OCI-LY3 (cell line): ENCODE data around the gene EHD1.

Experiments used
- H2AFZ ChIP-seq: fragments of 200-600, 300-600 bp; shearing (Covaris generic); 2 replicates; pipeline ENCODE4 v1.6.0; 2014; ENCODE audit warnings: antibody characterized with exemption, low read depth, low read length
- H3K27ac ChIP-seq: fragments of 200-600, 300-600 bp; sonication (generic); 2 replicates; pipeline ENCODE4 v1.5.1; 2014; ENCODE audit warnings: mild to moderate bottlenecking, low read length, moderate library complexity, mixed read lengths
- H3K27me3 ChIP-seq: fragments of 200-600, 300-600 bp; sonication (generic); 2 replicates; pipeline ENCODE4 v1.6.1; 2014; ENCODE audit warnings: low read depth, low read length, mixed read lengths
- H3K36me3 ChIP-seq: fragments of 200-600, 300-600 bp; sonication (generic); replicated peaks from 2 replicates; pipeline ENCODE3; 2014; ENCODE audit warnings: low read depth, low read length, mixed read lengths
- H3K4me1 ChIP-seq: fragments of 300-600, 200-600 bp; sonication (generic); 2 replicates; pipeline ENCODE4 v1.6.1; 2014; ENCODE audit warnings: low read length, mixed read lengths
- H3K4me2 ChIP-seq: fragments of 200-600, 300-600 bp; sonication (generic); 2 replicates; pipeline ENCODE4 v1.6.1; 2014; ENCODE audit warnings: low read length, mixed read lengths
- H3K4me3 ChIP-seq: fragments of 300-600, 200-600 bp; sonication (generic); 2 replicates; pipeline ENCODE4 v1.5.1; 2014; ENCODE audit warnings: antibody characterized with exemption, mild to moderate bottlenecking, low read length, moderate library complexity
- H3K79me2 ChIP-seq: fragments of 300-600, 200-600 bp; shearing (Covaris generic); 2 replicates; pipeline ENCODE4 v1.6.1; 2014; ENCODE audit warnings: mild to moderate bottlenecking, low read length, mixed read lengths
- H3K9ac ChIP-seq: fragments of 300-600, 200-600 bp; shearing (Covaris generic); 2 replicates; pipeline ENCODE4 v1.6.0; 2014; ENCODE audit warnings: mild to moderate bottlenecking, low read length, moderate library complexity
- H3K9me3 ChIP-seq: fragments of 200-600, 300-600 bp; shearing (Covaris generic); 2 replicates; pipeline ENCODE4 v1.6.1; 2014; ENCODE audit warnings: low read length, mixed read lengths; ENCODE audit not compliant: insufficient read depth
- H4K20me1 ChIP-seq: fragments of 200-600, 300-600 bp; sonication (generic); 2 replicates; pipeline ENCODE4 v1.6.1; 2016; ENCODE audit warnings: low read length, mixed read lengths; ENCODE audit not compliant: insufficient read depth
- CTCF ChIP-seq: fragments of 200-600, 300-600 bp; sonication (generic); IDR thresholded peaks from 2 replicates; pipeline ENCODE4 v1.5.1; 2014; ENCODE audit warnings: antibody characterized with exemption, low read length, low read depth
- EZH2phosphoT487 ChIP-seq: fragments of 200-600 bp; shearing (Covaris generic); IDR thresholded peaks from 2 replicates; pipeline ENCODE4 v1.6.1; 2018; ENCODE audit warnings: antibody characterized with exemption, mixed run types, low read depth

The EHD1 gene

GRCh38 chr11:64908766-64909165 lies 30.3 kb upstream of the EHD1 start:
- Histone ChIP-seq H3K4me3 (no peak overlapping the region), H3K9me3 (no peaks in the 10 kb centered on the region), H2AFZ (no peak overlapping the region), H3K9ac (no peak overlapping the region), H3K27ac (no peak overlapping the region), H3K27me3 (no peaks in the 10 kb centered on the region), H3K36me3 (peaks cover 20% of the 10 kb centered on the region), H3K4me1 (no peaks in the 10 kb centered on the region), H4K20me1 (no peaks in the 10 kb centered on the region), H3K79me2 (no peaks in the 10 kb centered on the region), H3K4me2 (no peak overlapping the region)
- TF ChIP-seq EZH2phosphoT487 (no peak), CTCF (no peak)

GRCh38 chr11:64906314-64906635 lies 27.9 kb upstream of the EHD1 start:
- Histone ChIP-seq H3K4me3 (no peak overlapping the region), H3K27me3 (no peaks in the 10 kb centered on the region), H3K9ac (no peak overlapping the region), H3K4me2 (no peak overlapping the region), H3K36me3 (peaks cover 13% of the 10 kb centered on the region), H4K20me1 (no peaks in the 10 kb centered on the region), H3K9me3 (no peaks in the 10 kb centered on the region), H2AFZ (no peak overlapping the region), H3K27ac (no peak overlapping the region), H3K4me1 (no peaks in the 10 kb centered on the region), H3K79me2 (no peaks in the 10 kb centered on the region)
- TF ChIP-seq EZH2phosphoT487 (no peak), CTCF (no peak)

- TF ChIP-seq EZH2phosphoT487 (no peak), CTCF (no peak)
- Histone ChIP-seq H3K27me3 (no peaks in the 10 kb centered on the region), H2AFZ (no peak overlapping the region), H3K9me3 (no peaks in the 10 kb centered on the region), H3K9ac (no peak overlapping the region), H4K20me1 (no peaks in the 10 kb centered on the region), H3K4me1 (peaks cover 2% of the 10 kb centered on the region; the same call in 1 of the 2 replicates), H3K4me2 (no peak overlapping the region), H3K79me2 (no peaks in the 10 kb centered on the region), H3K27ac (no peak overlapping the region), H3K4me3 (no peak overlapping the region), H3K36me3 (peaks cover 13% of the 10 kb centered on the region)
Measured at GRCh38 chr11:64905516-64906313, 27.3 kb upstream of the EHD1 start.

- Histone ChIP-seq H3K36me3 (peaks cover 13% of the 10 kb centered on the region), H3K27me3 (no peaks in the 10 kb centered on the region), H3K4me3 (no peak overlapping the region)
Measured at GRCh38 chr11:64903291-64903833, 24.9 kb upstream of the EHD1 start.

More at GRCh38 chr11:64903291-64903833, 24.9 kb upstream of the EHD1 start:
- TF ChIP-seq CTCF, result no peak
- no peak for TF ChIP-seq EZH2phosphoT487
- Histone ChIP-seq H3K4me1 (peaks cover 11% of the 10 kb centered on the region), H2AFZ (no peak overlapping the region), H3K79me2 (no peaks in the 10 kb centered on the region), H3K9me3 (no peaks in the 10 kb centered on the region), H3K9ac (no peak overlapping the region), H3K27ac (no peak overlapping the region), H4K20me1 (no peaks in the 10 kb centered on the region), H3K4me2 (no peak overlapping the region)
